ENCODE data around the gene CASK.

DNA sequence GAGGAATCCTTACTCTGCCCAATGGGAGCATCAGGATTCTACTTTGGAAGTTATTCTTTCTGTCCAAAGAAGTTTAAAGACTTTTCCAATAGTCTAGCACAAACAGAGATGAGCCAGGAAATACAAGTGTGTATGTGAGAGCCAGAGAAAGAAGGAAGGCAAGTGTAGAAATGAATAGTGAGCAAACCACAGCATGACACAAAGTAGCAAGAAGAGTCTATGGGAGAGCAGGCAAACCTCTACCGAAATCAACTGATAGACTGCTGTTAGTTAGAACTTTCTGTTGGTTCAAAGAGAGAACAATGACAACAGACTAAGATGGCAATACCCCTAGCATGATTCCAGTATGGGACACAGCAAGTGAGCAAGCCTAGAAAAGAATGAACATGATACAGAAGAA is 250.7 kb downstream of the CASK start:
- TF ChIP-seq, protein P1, sequence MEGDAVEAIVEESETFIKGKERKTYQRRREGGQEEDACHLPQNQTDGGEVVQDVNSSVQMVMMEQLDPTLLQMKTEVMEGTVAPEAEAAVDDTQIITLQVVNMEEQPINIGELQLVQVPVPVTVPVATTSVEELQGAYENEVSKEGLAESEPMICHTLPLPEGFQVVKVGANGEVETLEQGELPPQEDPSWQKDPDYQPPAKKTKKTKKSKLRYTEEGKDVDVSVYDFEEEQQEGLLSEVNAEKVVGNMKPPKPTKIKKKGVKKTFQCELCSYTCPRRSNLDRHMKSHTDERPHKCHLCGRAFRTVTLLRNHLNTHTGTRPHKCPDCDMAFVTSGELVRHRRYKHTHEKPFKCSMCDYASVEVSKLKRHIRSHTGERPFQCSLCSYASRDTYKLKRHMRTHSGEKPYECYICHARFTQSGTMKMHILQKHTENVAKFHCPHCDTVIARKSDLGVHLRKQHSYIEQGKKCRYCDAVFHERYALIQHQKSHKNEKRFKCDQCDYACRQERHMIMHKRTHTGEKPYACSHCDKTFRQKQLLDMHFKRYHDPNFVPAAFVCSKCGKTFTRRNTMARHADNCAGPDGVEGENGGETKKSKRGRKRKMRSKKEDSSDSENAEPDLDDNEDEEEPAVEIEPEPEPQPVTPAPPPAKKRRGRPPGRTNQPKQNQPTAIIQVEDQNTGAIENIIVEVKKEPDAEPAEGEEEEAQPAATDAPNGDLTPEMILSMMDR (IDR thresholded peaks at IDR 0.05), result no peak
- TF ChIP-seq TCF7L2 (IDR thresholded peaks at IDR 0.05; ENCODE audit: low read depth, low read length), result no peak
- TF ChIP-seq, protein P2, sequence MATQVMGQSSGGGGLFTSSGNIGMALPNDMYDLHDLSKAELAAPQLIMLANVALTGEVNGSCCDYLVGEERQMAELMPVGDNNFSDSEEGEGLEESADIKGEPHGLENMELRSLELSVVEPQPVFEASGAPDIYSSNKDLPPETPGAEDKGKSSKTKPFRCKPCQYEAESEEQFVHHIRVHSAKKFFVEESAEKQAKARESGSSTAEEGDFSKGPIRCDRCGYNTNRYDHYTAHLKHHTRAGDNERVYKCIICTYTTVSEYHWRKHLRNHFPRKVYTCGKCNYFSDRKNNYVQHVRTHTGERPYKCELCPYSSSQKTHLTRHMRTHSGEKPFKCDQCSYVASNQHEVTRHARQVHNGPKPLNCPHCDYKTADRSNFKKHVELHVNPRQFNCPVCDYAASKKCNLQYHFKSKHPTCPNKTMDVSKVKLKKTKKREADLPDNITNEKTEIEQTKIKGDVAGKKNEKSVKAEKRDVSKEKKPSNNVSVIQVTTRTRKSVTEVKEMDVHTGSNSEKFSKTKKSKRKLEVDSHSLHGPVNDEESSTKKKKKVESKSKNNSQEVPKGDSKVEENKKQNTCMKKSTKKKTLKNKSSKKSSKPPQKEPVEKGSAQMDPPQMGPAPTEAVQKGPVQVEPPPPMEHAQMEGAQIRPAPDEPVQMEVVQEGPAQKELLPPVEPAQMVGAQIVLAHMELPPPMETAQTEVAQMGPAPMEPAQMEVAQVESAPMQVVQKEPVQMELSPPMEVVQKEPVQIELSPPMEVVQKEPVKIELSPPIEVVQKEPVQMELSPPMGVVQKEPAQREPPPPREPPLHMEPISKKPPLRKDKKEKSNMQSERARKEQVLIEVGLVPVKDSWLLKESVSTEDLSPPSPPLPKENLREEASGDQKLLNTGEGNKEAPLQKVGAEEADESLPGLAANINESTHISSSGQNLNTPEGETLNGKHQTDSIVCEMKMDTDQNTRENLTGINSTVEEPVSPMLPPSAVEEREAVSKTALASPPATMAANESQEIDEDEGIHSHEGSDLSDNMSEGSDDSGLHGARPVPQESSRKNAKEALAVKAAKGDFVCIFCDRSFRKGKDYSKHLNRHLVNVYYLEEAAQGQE (IDR thresholded peaks at IDR 0.05; ENCODE audit: insufficient read depth in 1 of 2, low read depth in 2 of 2, low read length in 1 of 2), result no peak
- no peak for TF ChIP-seq POLR2AphosphoS5 (IDR thresholded peaks at IDR 0.05; ENCODE audit: low read depth, low read length)
- no peak for TF ChIP-seq SIN3A (IDR thresholded peaks at IDR 0.05; ENCODE audit: borderline replicate concordance, insufficient read depth, low read depth, low read length)

Data from Panc1 (cell line).